Omental fat pad (tissue), 4 donors: ENCODE data around the gene LILRA1. TPM values are rescaled to one million over a fixed set of nuclear protein-coding genes. Genes with fewer than 3 reads are reported as not detected.
"Not testable (repeated sequence)": the region's sequence is repeated elsewhere in the genome, so short reads cannot be mapped to it uniquely, and the experiment has no call there.

Experiments
- ATAC-seq: fragments of 150-250 bp; one replicate; pipeline ENCODE4 v1.9.1; 2016; ENCODE audit warnings: mild to moderate bottlenecking, moderate library complexity; ENCODE audit not compliant: low FRiP score
- DNase-seq: peaks from one replicate; pipeline ENCODE4 v3.0.0-alpha.2; 2019; ENCODE audit warnings: low spot score
- CTCF ChIP-seq, 3 donors: fragments of 450-650 bp; IDR thresholded peaks; one replicate each; pipeline ENCODE4 v1.5.1; 2016 to 2017; ENCODE audit warnings: antibody characterized with exemption in 3 of 3, mild to moderate bottlenecking in 3 of 3, moderate library complexity in 2 of 3
- total RNA-seq, 4 donors: library from RNA; depleted of rRNA; stranded (reverse); fragments of >200 nt; gene quantifications; one replicate each; pipeline ENCODE4 v1.1.0, GENCODE V29; 2016

Gene LILRA1
- 1 to 10 TPM in 3 of 4 donors, under 1 TPM in 1; 0.65 to 7.1 (median 2.5) TPM for total RNA-seq

GRCh38 chr19:54593445-54593844, at the start of gene LILRA1:
TSS of gene LILRA1 (plus strand) at chr19:54593632. CDS start at chr19:54594245, 613 bp downstream.
- DNase-seq, ATAC-seq: not testable (repeated sequence)

- TF ChIP-seq CTCF (IDR thresholded peaks at IDR 0.05): no peak
- DNase-seq (no peak), ATAC-seq (no peak)
These were observed 44.6 kb upstream of the LILRA1 start for GRCh38 chr19:54548806-54549205.

GRCh38 chr19:54549224-54549623, 44.2 kb upstream of the LILRA1 start:
- no peak for TF ChIP-seq CTCF (IDR thresholded peaks at IDR 0.05)
- DNase-seq (no peak), ATAC-seq (no peak)

- no peak for TF ChIP-seq CTCF (IDR thresholded peaks at IDR 0.05)
- ATAC-seq (no peak), DNase-seq (no peak)
These were observed 42.1 kb upstream of the LILRA1 start for GRCh38 chr19:54551293-54551692.

GRCh38 chr19:54551950-54552912, 41.2 kb upstream of the LILRA1 start:
- no peak for TF ChIP-seq CTCF (IDR thresholded peaks at IDR 0.05)
- DNase-seq (no peak), ATAC-seq (no peak)

- no peak for TF ChIP-seq CTCF (IDR thresholded peaks at IDR 0.05)
- ATAC-seq: no peak
- no peak for DNase-seq
These were observed 40.5 kb upstream of the LILRA1 start for GRCh38 chr19:54552913-54553310.

GRCh38 chr19:54554006-54554405, 39.4 kb upstream of the LILRA1 start:
- no peak for TF ChIP-seq CTCF (IDR thresholded peaks at IDR 0.05)
- DNase-seq (no peak), ATAC-seq (no peak)
